Panc1 (cell line): ENCODE measurements around the gene RAB10. TPM values are rescaled to one million over a fixed set of nuclear protein-coding genes. Genes with fewer than 3 reads are reported as not detected.

Experiments
- ATAC-seq: fragments of 200-7000 bp; cut with Tn5 transposase; 2 replicates; pipeline ENCODE4 v1.9.1; 2020; ENCODE audit warnings: mild to moderate bottlenecking, moderate library complexity
- BruUV-seq: library from RNA; stranded (reverse); fragments of 400-500 nt; replicated peaks from 2 replicates; lab custom pipeline; 2021; lab: Mats Ljungman, UMichigan
- CTCF ChIA-PET: fragments of 300-600 bp; sonication (Branson Sonifier 250); formaldehyde crosslinking; loops from one replicate; lab custom pipeline; 2022; ENCODE audit warnings: antibody characterized with exemption; lab: Charles Lee
- POLR2A ChIA-PET: fragments of 300-600 bp; sonication (Branson Sonifier 250); formaldehyde crosslinking; loops from one replicate; lab custom pipeline; 2022; ENCODE audit warnings: antibody characterized with exemption; lab: Charles Lee
- DNase-seq: peaks from one replicate; pipeline ENCODE4 v3.0.0-alpha.2; 2010; ENCODE audit warnings: low read depth, low spot score
- H3K27ac ChIP-seq: 2 replicates; pipeline ENCODE4 v1.5.1; 2011; ENCODE audit warnings: mild to moderate bottlenecking, low read length, inconsistent platforms
- H3K27me3 ChIP-seq: fragments of 200-500 bp; sonication (Bioruptor generic); 2 replicates; pipeline ENCODE4 v1.6.0; 2014; ENCODE audit warnings: low read length, inconsistent platforms; ENCODE audit not compliant: control insufficient read depth, insufficient read depth
- H3K36me3 ChIP-seq: fragments of 200-500 bp; sonication (Bioruptor generic); 2 replicates; pipeline ENCODE4 v1.5.1; 2014; ENCODE audit warnings: inconsistent platforms, mild to moderate bottlenecking, low read length, moderate library complexity; ENCODE audit not compliant: control insufficient read depth, insufficient read depth
- H3K4me1 ChIP-seq: 2 replicates; pipeline ENCODE4 v1.5.1; 2011; ENCODE audit warnings: inconsistent platforms, mild to moderate bottlenecking, low read length, moderate library complexity; ENCODE audit not compliant: control insufficient read depth, insufficient read depth
- H3K4me3 ChIP-seq, 2 experiments: 2 replicates each; pipeline ENCODE4 v1.5.1; 2011 to 2012; ENCODE audit warnings: low read depth in 2 of 2, low read length in 2 of 2, mild to moderate bottlenecking in 2 of 2, inconsistent platforms in 1 of 2, moderate library complexity in 1 of 2
- H3K9me3 ChIP-seq: fragments of 200-500 bp; sonication (Bioruptor generic); 2 replicates; pipeline ENCODE4 v1.5.1; 2014; ENCODE audit warnings: low read depth, mild to moderate bottlenecking, inconsistent platforms, low read length, moderate library complexity; ENCODE audit not compliant: control insufficient read depth, insufficient read depth
- CTCF ChIP-seq: fragments of 450-650 bp; IDR thresholded peaks from 2 replicates; pipeline ENCODE4 v1.5.1; 2017; ENCODE audit warnings: mild to moderate bottlenecking
- POLR2AphosphoS5 ChIP-seq: IDR thresholded peaks from 2 replicates; pipeline ENCODE4 v1.6.1; 2012; ENCODE audit warnings: mild to moderate bottlenecking, low read depth, low read length, moderate library complexity
- REST ChIP-seq, 2 experiments: IDR thresholded peaks; 2 replicates each; pipeline ENCODE4 v1.6.1; 2011 to 2012; ENCODE audit warnings: low read depth in 2 of 2, control low read depth in 1 of 2, low read length in 1 of 2, mild to moderate bottlenecking in 1 of 2, moderate library complexity in 1 of 2; ENCODE audit not compliant: insufficient read depth in 1 of 2
- SIN3A ChIP-seq: IDR thresholded peaks from 2 replicates; pipeline ENCODE4 v1.6.1; 2012; ENCODE audit warnings: low read depth, mild to moderate bottlenecking, low read length, moderate library complexity, borderline replicate concordance; ENCODE audit not compliant: insufficient read depth
- TCF7L2 ChIP-seq: IDR thresholded peaks from 2 replicates; pipeline ENCODE4 v1.6.1; 2011; ENCODE audit warnings: mild to moderate bottlenecking, low read depth, low read length, inconsistent platforms
- in situ Hi-C: cut with HindIII; loops from 2 replicates; pipeline ENCODE4 v1.10.0; 2016; ENCODE audit warnings: low sequenced_read_pairs, low pct_unique_long_range_greater_than_20kb
- intact Hi-C: fragments of 100-400 bp; cut with micrococcal nuclease; formaldehyde crosslinking; loops from one replicate; pipeline ENCODE4 v1.10.0; 2022; ENCODE audit not compliant: unreplicated experiment
- total RNA-seq: library from RNA; stranded (reverse); gene quantifications from one replicate; pipeline ENCODE4 v1.2.1, GENCODE V29; 2021; ENCODE audit not compliant: unreplicated experiment

The RAB10 gene
- total RNA-seq, 1 experiment from 2014 or later = 208 TPM

GRCh38 chr2:26033270-26033817 is 540 bp upstream of the RAB10 start:
- TSS peak; percentile 95 for BruUV-seq
- Histone ChIP-seq H3K4me3 (peak overlapping the region; percentile 83 to 94), H3K4me1 (peaks cover 6% of the 10 kb centered on the region), H3K9me3 (no peaks in the 10 kb centered on the region), H3K36me3 (peaks cover 4% of the 10 kb centered on the region; the same call in 1 of the 2 replicates), H3K27ac (peak overlapping the region; percentile 87), H3K27me3 (no peaks in the 10 kb centered on the region)
- peak; percentile 76 for ATAC-seq
- CTCF ChIA-PET = interaction anchor here (1.8 kb wide), 1 partner anchor 42 kb away, joined by 7 read pairs; no protein-coding TSS in a partner anchor
- no peak for DNase-seq
- in situ Hi-C loops = no loop called here
- TF ChIP-seq SIN3A (no peak), TCF7L2 (no peak), REST (IDR thresholded peaks at IDR 0.05; ENCODE audit: insufficient read depth in 1 of 2, low read depth in 2 of 2, low read length in 1 of 2) (no peak), POLR2AphosphoS5 (peak; percentile 3; the same call in 1 of the 2 replicates)
- POLR2A ChIA-PET = interaction anchor here (0.5 to 0.6 kb wide), 2 partner anchors 27 to 617 kb away, joined by 4 to 5 read pairs; no protein-coding TSS in a partner anchor
- intact Hi-C loops = loop anchor here (2.0 kb wide), 1 partner anchor 43 kb away; no protein-coding TSS in a partner anchor

GRCh38 chr2:26034637-26034992 is 731 bp downstream of the RAB10 start:
- ChIA-PET CTCF (interaction anchor here (0.6 to 1.8 kb wide), 2 partner anchors 43 to 87 kb away, joined by 3 to 7 read pairs; no protein-coding TSS in a partner anchor), POLR2A (interaction anchor here (0.6 kb wide), 1 partner anchor 165 kb away, joined by 3 read pairs; no protein-coding TSS in a partner anchor)
- no peaks in the 10 kb centered on the region for H3K9me3 ChIP-seq
- no peak for TF ChIP-seq CTCF
- TF ChIP-seq TCF7L2 = no peak
- no peak for TF ChIP-seq POLR2AphosphoS5
- TF ChIP-seq REST (IDR thresholded peaks at IDR 0.05; ENCODE audit: insufficient read depth in 1 of 2, low read depth in 2 of 2, low read length in 1 of 2) = no peak
- no peak for TF ChIP-seq SIN3A
- H3K27ac ChIP-seq = peak overlapping the region; percentile 92
- DNase-seq (no peak), ATAC-seq (no peak)
- no TSS peak for BruUV-seq
- peaks cover 6% of the 10 kb centered on the region for H3K4me1 ChIP-seq
- in situ Hi-C loops (no loop called here), intact Hi-C loops (no loop called here)
- H3K4me3 ChIP-seq = peak overlapping the region; percentile 83 to 100
- peaks cover 4% of the 10 kb centered on the region; the same call in 1 of the 2 replicates for H3K36me3 ChIP-seq
- no peaks in the 10 kb centered on the region for H3K27me3 ChIP-seq
